Sigmoid colon (tissue), 4 donors: ENCODE data around the gene C1orf167.

Source experiments
- EP300 ChIP-seq, 4 donors: sonication (generic); formaldehyde crosslinking; IDR thresholded peaks; one replicate each; pipeline ENCODE4 v1.6.1; 2017; ENCODE audit warnings: antibody characterized with exemption in 4 of 4
- POLR2A ChIP-seq, 2 donors: fragments of 450-650 bp; IDR thresholded peaks; one replicate each; pipeline ENCODE4 v1.6.1; 2016; ENCODE audit warnings: antibody characterized with exemption in 2 of 2, mild to moderate bottlenecking in 2 of 2, moderate library complexity in 2 of 2
- POLR2AphosphoS5 ChIP-seq, 4 donors: sonication (generic); formaldehyde crosslinking; IDR thresholded peaks; one replicate each; pipeline ENCODE4 v1.6.1; 2017; ENCODE audit warnings: antibody characterized with exemption in 4 of 4
- TF ChIP-seq, protein P1 (sequence below), 4 experiments: fragments of 450-650 bp in 3 of 4; fragments of 200-600 bp in 1 of 4; IDR thresholded peaks; one replicate each; pipeline ENCODE4 v1.5.1; 2016 to 2019; ENCODE audit warnings: antibody characterized with exemption in 4 of 4, mild to moderate bottlenecking in 3 of 4, moderate library complexity in 2 of 4

GRCh38 chr1:11764115-11764514, 2.1 kb downstream of the C1orf167 start:
- TF ChIP-seq POLR2A (IDR thresholded peaks at IDR 0.05) (no peak), POLR2AphosphoS5 (IDR thresholded peaks at IDR 0.05) (no peak), EP300 (IDR thresholded peaks at IDR 0.05) (no peak)
- TF ChIP-seq, protein P1, sequence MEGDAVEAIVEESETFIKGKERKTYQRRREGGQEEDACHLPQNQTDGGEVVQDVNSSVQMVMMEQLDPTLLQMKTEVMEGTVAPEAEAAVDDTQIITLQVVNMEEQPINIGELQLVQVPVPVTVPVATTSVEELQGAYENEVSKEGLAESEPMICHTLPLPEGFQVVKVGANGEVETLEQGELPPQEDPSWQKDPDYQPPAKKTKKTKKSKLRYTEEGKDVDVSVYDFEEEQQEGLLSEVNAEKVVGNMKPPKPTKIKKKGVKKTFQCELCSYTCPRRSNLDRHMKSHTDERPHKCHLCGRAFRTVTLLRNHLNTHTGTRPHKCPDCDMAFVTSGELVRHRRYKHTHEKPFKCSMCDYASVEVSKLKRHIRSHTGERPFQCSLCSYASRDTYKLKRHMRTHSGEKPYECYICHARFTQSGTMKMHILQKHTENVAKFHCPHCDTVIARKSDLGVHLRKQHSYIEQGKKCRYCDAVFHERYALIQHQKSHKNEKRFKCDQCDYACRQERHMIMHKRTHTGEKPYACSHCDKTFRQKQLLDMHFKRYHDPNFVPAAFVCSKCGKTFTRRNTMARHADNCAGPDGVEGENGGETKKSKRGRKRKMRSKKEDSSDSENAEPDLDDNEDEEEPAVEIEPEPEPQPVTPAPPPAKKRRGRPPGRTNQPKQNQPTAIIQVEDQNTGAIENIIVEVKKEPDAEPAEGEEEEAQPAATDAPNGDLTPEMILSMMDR (IDR thresholded peaks at IDR 0.05): no peak
